ENCODE results near the gene GRAMD1A.
"Not testable (repeated sequence)": the region's sequence is repeated elsewhere in the genome, so short reads cannot be mapped to it uniquely, and the experiment has no call there.

DNA sequence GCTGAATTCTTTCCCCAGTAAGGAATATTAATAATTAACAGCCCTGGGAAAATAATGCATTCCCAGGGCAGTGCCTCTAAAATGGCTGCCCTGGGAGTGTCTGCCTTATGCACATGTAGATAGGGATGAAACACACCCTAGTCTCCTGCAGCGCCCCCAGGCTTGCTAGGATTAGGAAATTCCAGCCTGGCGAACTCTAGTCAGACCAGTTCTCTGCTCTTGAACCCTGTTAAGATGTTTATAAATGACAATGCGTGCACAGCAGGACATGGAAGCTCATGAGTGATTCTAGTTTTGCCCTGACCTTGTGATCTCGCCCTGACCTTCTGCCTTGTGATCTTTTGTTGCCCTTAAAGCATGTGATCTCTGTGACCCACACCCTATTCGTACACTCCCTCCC is 34.6 kb upstream of the GRAMD1A start:
- TF ChIP-seq, protein P1, sequence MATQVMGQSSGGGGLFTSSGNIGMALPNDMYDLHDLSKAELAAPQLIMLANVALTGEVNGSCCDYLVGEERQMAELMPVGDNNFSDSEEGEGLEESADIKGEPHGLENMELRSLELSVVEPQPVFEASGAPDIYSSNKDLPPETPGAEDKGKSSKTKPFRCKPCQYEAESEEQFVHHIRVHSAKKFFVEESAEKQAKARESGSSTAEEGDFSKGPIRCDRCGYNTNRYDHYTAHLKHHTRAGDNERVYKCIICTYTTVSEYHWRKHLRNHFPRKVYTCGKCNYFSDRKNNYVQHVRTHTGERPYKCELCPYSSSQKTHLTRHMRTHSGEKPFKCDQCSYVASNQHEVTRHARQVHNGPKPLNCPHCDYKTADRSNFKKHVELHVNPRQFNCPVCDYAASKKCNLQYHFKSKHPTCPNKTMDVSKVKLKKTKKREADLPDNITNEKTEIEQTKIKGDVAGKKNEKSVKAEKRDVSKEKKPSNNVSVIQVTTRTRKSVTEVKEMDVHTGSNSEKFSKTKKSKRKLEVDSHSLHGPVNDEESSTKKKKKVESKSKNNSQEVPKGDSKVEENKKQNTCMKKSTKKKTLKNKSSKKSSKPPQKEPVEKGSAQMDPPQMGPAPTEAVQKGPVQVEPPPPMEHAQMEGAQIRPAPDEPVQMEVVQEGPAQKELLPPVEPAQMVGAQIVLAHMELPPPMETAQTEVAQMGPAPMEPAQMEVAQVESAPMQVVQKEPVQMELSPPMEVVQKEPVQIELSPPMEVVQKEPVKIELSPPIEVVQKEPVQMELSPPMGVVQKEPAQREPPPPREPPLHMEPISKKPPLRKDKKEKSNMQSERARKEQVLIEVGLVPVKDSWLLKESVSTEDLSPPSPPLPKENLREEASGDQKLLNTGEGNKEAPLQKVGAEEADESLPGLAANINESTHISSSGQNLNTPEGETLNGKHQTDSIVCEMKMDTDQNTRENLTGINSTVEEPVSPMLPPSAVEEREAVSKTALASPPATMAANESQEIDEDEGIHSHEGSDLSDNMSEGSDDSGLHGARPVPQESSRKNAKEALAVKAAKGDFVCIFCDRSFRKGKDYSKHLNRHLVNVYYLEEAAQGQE (IDR thresholded peaks at IDR 0.05; ENCODE audit: low read depth, low read length) = not testable (repeated sequence)
- TF ChIP-seq, protein P2, sequence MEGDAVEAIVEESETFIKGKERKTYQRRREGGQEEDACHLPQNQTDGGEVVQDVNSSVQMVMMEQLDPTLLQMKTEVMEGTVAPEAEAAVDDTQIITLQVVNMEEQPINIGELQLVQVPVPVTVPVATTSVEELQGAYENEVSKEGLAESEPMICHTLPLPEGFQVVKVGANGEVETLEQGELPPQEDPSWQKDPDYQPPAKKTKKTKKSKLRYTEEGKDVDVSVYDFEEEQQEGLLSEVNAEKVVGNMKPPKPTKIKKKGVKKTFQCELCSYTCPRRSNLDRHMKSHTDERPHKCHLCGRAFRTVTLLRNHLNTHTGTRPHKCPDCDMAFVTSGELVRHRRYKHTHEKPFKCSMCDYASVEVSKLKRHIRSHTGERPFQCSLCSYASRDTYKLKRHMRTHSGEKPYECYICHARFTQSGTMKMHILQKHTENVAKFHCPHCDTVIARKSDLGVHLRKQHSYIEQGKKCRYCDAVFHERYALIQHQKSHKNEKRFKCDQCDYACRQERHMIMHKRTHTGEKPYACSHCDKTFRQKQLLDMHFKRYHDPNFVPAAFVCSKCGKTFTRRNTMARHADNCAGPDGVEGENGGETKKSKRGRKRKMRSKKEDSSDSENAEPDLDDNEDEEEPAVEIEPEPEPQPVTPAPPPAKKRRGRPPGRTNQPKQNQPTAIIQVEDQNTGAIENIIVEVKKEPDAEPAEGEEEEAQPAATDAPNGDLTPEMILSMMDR (IDR thresholded peaks at IDR 0.05) = not testable (repeated sequence)
- TF ChIP-seq RAD21 (IDR thresholded peaks at IDR 0.05; ENCODE audit: low read length); EZH2phosphoT487 (IDR thresholded peaks at IDR 0.05; ENCODE audit: borderline replicate concordance, low read depth); EP300 (IDR thresholded peaks at IDR 0.05; ENCODE audit: borderline replicate concordance in 1 of 2, low read depth in 1 of 2, low read length in 1 of 2): not testable (repeated sequence)

All from SK-N-SH (cell line).